HepG2 (cell line): ENCODE results near the gene CHML. TPM values are rescaled to one million over a fixed set of nuclear protein-coding genes. Genes with fewer than 3 reads are reported as not detected.
A peak's percentile ranks its signal among the peaks of the same experiment; 100 is the strongest.

Source experiments
- AHR ChIP-seq: IDR thresholded peaks from 2 replicates; pipeline ENCODE4 v1.6.1; 2018; ENCODE audit warnings: missing genetic modification reagents, missing compliant biosample characterization
- GLI4 ChIP-seq: sonication (generic); formaldehyde crosslinking; IDR thresholded peaks from 2 replicates; pipeline ENCODE4 v1.5.1; 2020; ENCODE audit warnings: missing genetic modification reagents, mild to moderate bottlenecking, moderate library complexity, borderline replicate concordance
- HDAC1 ChIP-seq: sonication (generic); formaldehyde crosslinking; IDR thresholded peaks from 2 replicates; pipeline ENCODE4 v1.5.1; 2020; ENCODE audit warnings: mild to moderate bottlenecking, missing genetic modification reagents
- KAT7 ChIP-seq: IDR thresholded peaks from 2 replicates; pipeline ENCODE4 v1.6.1; 2018; ENCODE audit warnings: borderline replicate concordance, missing compliant biosample characterization
- KMT2B ChIP-seq: IDR thresholded peaks from 2 replicates; pipeline ENCODE4 v1.6.1; 2016; ENCODE audit warnings: missing genetic modification reagents, missing compliant biosample characterization
- SMAD1 ChIP-seq: sonication (generic); formaldehyde crosslinking; IDR thresholded peaks from 2 replicates; pipeline ENCODE4 v1.4.0; 2020; ENCODE audit warnings: missing genetic modification reagents, low read depth, mild to moderate bottlenecking, borderline replicate concordance
- SSRP1 ChIP-seq: IDR thresholded peaks from 2 replicates; pipeline ENCODE4 v1.6.1; 2016; ENCODE audit warnings: control low read depth
- ZBTB7A ChIP-seq: sonication (generic); formaldehyde crosslinking; IDR thresholded peaks from 2 replicates; pipeline ENCODE4 v1.8.0; 2022; ENCODE audit warnings: mild to moderate bottlenecking, missing genetic modification reagents
- ZNF292 ChIP-seq: sonication (generic); formaldehyde crosslinking; IDR thresholded peaks from 2 replicates; pipeline ENCODE4 v1.8.1; 2022; ENCODE audit warnings: mild to moderate bottlenecking, low read depth, missing genetic modification reagents, borderline replicate concordance
- ZNF44 ChIP-seq: sonication (generic); formaldehyde crosslinking; IDR thresholded peaks from 2 replicates; pipeline ENCODE4 v1.5.1; 2020; ENCODE audit warnings: mild to moderate bottlenecking, missing genetic modification reagents
- ZNF468 ChIP-seq: sonication (generic); formaldehyde crosslinking; IDR thresholded peaks from 2 replicates; pipeline ENCODE4 v1.8.0; 2022; ENCODE audit warnings: mild to moderate bottlenecking, moderate library complexity, missing genetic modification reagents
- ZNF616 ChIP-seq: sonication (generic); formaldehyde crosslinking; IDR thresholded peaks from 2 replicates; pipeline ENCODE4 v1.5.0; 2020; ENCODE audit warnings: low read depth, mild to moderate bottlenecking, missing genetic modification reagents
- ZZZ3 ChIP-seq: sonication (generic); formaldehyde crosslinking; IDR thresholded peaks from 2 replicates; pipeline ENCODE4 v1.4.0; 2020; ENCODE audit warnings: missing genetic modification reagents, mild to moderate bottlenecking, borderline replicate concordance
- polyA plus RNA-seq, 8 experiments: library from polyadenylated mRNA; depleted of rRNA in 3 of 8; stranded (reverse) in 7 of 8; unstranded in 1 of 8; fragments of >200 nt; fragmentation: Illumina TruSeq in 4 of 8; extraction: Trizol in 4 of 8; gene quantifications; 2 replicates each; pipeline versions ENCODE4 v1.2.1 to v1.2.3, GENCODE V29; 2011 to 2016; ENCODE audit warnings: low read depth in 4 of 8, missing spikeins in 1 of 8, mixed read lengths in 1 of 8; ENCODE audit not compliant: insufficient read depth in 1 of 8
- total RNA-seq, 5 experiments: library from RNA; depleted of rRNA; stranded (reverse); fragments of >200 nt; fragmentation: Illumina TruSeq; extraction: Trizol; gene quantifications; 2 replicates each; pipeline ENCODE4 v1.2.3, GENCODE V29; 2016; ENCODE audit warnings: low read depth in 1 of 5
- TF ChIP-seq, protein P1 (sequence below): sonication (generic); formaldehyde crosslinking; IDR thresholded peaks from 2 replicates; pipeline ENCODE4 v1.5.0; 2020; ENCODE audit warnings: mild to moderate bottlenecking, low read depth, missing genetic modification reagents, borderline replicate concordance
- TF ChIP-seq, protein P2 (sequence below), 2 experiments: fragments of 450-650 bp in 1 of 2; sonication (generic) in 1 of 2; formaldehyde crosslinking; IDR thresholded peaks; 2 replicates each; pipeline versions ENCODE4 v1.5.0 to v1.8.0; 2020 to 2022; ENCODE audit warnings: mild to moderate bottlenecking in 1 of 2, missing genetic modification reagents in 1 of 2
- TF ChIP-seq, protein P3 (sequence below): sonication (generic); formaldehyde crosslinking; IDR thresholded peaks from 2 replicates; pipeline ENCODE4 v1.5.0; 2020; ENCODE audit warnings: missing genetic modification reagents
- TF ChIP-seq, protein P4 (sequence below): sonication (generic); formaldehyde crosslinking; IDR thresholded peaks from 2 replicates; pipeline ENCODE4 v1.4.0; 2020; ENCODE audit warnings: missing genetic modification reagents
- TF ChIP-seq, protein P5 (sequence below): sonication (generic); formaldehyde crosslinking; IDR thresholded peaks from 2 replicates; pipeline ENCODE4 v1.8.1; 2022; ENCODE audit warnings: mild to moderate bottlenecking, missing genetic modification reagents

CHML gene
- total and polyA plus RNA-seq, 2 of the 13 experiments (the other 11 are each of a cell fraction or from before 2014, with no cell fraction given) = 5.2 to 16.7 TPM

DNA sequence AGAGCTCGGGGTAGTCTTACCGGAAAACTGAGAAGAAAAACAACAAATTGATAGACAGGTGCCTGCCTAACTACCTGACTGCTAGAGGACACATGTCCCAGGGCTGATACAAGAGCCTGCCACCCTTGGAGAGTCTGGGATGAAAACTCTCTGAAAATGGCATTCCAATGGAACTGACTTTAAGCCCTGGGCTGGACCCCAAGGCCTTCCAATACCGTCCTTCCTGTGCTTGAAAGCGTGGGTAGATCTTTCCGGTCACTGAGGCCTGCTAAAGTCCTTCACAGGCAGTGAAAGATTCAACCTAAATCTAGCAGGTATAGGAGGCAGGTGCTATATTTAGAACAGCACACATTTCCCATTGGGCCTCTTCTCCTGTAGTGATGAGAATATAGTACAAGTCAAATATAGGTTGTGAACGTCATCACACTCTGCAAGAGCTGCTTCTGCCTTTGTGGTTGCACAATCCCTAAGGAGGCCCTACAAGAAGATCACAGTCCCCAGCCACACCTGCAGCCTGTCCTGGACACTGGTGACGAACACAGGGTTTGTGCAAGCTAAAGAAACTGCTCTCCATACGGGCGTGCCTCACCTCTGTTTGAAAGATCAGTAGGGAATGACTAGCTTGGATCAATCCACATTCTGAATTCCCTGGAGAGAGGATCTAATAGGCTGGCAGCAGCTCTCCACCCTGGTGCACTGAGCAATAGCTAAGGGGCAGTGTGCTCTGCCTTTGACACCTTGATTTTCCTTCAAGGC is 876 bp upstream of the CHML start (continued):
- TF ChIP-seq, protein P1, sequence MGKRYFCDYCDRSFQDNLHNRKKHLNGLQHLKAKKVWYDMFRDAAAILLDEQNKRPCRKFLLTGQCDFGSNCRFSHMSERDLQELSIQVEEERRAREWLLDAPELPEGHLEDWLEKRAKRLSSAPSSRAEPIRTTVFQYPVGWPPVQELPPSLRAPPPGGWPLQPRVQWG = no peak
- TF ChIP-seq, protein P2, sequence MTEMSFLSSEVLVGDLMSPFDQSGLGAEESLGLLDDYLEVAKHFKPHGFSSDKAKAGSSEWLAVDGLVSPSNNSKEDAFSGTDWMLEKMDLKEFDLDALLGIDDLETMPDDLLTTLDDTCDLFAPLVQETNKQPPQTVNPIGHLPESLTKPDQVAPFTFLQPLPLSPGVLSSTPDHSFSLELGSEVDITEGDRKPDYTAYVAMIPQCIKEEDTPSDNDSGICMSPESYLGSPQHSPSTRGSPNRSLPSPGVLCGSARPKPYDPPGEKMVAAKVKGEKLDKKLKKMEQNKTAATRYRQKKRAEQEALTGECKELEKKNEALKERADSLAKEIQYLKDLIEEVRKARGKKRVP (CRISPR knock-in tag; IDR thresholded peaks at IDR 0.05) = no peak
- TF ChIP-seq ZNF292 = no peak
- no peak for TF ChIP-seq ZNF468 (CRISPR knock-in tag)
- TF ChIP-seq ZBTB7A (CRISPR knock-in tag) = no peak
- no peak for TF ChIP-seq SSRP1 (CRISPR knock-in tag)
- TF ChIP-seq, protein P3, sequence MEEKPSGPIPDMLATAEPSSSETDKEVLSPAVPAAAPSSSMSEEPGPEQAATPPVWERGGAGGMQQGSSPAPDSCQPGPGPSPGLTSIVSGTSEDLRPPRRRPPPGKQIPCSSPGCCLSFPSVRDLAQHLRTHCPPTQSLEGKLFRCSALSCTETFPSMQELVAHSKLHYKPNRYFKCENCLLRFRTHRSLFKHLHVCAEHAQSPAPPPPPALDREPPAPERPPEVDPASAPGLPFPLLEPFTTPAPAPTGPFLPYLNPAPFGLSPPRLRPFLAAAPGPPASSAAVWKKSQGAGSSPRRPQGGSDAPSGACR = peak; percentile 21; the same call in 1 of the 2 replicates
- TF ChIP-seq KAT7 = no peak
- TF ChIP-seq AHR = no peak
- TF ChIP-seq, protein P4, sequence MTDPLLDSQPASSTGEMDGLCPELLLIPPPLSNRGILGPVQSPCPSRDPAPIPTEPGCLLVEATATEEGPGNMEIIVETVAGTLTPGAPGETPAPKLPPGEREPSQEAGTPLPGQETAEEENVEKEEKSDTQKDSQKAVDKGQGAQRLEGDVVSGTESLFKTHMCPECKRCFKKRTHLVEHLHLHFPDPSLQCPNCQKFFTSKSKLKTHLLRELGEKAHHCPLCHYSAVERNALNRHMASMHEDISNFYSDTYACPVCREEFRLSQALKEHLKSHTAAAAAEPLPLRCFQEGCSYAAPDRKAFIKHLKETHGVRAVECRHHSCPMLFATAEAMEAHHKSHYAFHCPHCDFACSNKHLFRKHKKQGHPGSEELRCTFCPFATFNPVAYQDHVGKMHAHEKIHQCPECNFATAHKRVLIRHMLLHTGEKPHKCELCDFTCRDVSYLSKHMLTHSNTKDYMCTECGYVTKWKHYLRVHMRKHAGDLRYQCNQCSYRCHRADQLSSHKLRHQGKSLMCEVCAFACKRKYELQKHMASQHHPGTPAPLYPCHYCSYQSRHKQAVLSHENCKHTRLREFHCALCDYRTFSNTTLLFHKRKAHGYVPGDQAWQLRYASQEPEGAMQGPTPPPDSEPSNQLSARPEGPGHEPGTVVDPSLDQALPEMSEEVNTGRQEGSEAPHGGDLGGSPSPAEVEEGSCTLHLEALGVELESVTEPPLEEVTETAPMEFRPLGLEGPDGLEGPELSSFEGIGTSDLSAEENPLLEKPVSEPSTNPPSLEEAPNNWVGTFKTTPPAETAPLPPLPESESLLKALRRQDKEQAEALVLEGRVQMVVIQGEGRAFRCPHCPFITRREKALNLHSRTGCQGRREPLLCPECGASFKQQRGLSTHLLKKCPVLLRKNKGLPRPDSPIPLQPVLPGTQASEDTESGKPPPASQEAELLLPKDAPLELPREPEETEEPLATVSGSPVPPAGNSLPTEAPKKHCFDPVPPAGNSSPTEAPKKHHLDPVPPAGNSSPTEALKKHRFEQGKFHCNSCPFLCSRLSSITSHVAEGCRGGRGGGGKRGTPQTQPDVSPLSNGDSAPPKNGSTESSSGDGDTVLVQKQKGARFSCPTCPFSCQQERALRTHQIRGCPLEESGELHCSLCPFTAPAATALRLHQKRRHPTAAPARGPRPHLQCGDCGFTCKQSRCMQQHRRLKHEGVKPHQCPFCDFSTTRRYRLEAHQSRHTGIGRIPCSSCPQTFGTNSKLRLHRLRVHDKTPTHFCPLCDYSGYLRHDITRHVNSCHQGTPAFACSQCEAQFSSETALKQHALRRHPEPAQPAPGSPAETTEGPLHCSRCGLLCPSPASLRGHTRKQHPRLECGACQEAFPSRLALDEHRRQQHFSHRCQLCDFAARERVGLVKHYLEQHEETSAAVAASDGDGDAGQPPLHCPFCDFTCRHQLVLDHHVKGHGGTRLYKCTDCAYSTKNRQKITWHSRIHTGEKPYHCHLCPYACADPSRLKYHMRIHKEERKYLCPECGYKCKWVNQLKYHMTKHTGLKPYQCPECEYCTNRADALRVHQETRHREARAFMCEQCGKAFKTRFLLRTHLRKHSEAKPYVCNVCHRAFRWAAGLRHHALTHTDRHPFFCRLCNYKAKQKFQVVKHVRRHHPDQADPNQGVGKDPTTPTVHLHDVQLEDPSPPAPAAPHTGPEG (CRISPR knock-in tag) = no peak
- no peak for TF ChIP-seq ZNF616 (CRISPR knock-in tag)
- TF ChIP-seq, protein P5, sequence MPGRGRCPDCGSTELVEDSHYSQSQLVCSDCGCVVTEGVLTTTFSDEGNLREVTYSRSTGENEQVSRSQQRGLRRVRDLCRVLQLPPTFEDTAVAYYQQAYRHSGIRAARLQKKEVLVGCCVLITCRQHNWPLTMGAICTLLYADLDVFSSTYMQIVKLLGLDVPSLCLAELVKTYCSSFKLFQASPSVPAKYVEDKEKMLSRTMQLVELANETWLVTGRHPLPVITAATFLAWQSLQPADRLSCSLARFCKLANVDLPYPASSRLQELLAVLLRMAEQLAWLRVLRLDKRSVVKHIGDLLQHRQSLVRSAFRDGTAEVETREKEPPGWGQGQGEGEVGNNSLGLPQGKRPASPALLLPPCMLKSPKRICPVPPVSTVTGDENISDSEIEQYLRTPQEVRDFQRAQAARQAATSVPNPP (CRISPR knock-in tag) = no peak
- TF ChIP-seq KMT2B = no peak
- peak; percentile 22; the same call in 1 of the 2 replicates for TF ChIP-seq ZNF44 (CRISPR knock-in tag)
- TF ChIP-seq ZZZ3 (CRISPR knock-in tag) = no peak
- 0 out of 2 replicates have a peak, but pooled peaks have one; percentile 65 for TF ChIP-seq SMAD1 (CRISPR knock-in tag)
- TF ChIP-seq HDAC1 (CRISPR knock-in tag) = no peak; the same call in 1 of the 2 replicates
- no peak for TF ChIP-seq GLI4 (CRISPR knock-in tag)
